HG03159 (cell line): ENCODE measurements around the gene KRTAP6-1.

Source experiments
- ATAC-seq: cut with Tn5 transposase; IDR thresholded peaks from one replicate; pipeline ENCODE4 v1.9.1; 2021; ENCODE audit warnings: mild to moderate bottlenecking, moderate library complexity; ENCODE audit not compliant: unreplicated experiment

KRTAP6-1 gene, protein sequence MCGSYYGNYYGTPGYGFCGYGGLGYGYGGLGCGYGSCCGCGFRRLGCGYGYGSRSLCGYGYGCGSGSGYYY

DNA sequence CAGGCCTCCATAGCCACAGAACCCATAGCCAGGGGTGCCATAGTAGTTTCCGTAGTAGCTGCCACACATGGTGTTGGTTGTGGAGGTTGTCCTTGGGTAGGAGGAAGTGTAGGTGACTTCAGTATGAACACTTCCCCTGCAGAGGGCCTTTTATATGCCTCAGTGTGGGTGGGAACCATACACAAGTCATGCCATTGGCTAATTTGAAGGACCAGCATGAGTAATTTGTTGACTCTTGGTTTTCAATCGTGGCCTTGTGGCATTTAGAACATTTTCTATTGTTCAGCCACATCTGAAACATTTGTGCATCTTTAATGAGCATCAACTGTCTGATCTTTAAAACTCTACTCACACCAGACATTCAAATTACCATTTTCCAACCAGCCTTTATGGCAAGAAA lies at the start of gene KRTAP6-1:
Gene KRTAP6-1 (minus strand): TSS at position 95 of the 400 bp plus-strand sequence. CDS start 26 bp downstream, at position 69.
- ATAC-seq = no peak

DNA sequence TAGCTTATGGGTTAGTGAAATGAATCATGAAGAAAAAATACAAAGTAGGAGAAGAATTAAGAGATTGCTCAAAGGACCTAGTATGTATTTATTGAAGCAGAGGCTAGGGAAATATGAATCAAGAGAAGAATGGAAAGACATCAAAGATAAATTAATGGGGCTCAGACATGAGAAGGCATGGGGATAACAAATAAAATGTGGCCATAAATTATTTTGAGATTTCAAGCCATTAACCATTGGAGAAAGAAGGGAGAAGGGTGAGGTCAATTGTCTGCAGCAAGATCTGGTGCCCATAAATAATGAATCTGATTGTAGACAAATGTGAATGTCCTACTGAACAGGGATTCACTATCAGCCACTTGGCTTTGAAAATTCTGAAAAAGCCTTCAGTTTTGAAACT lies 39.2 kb upstream of the KRTAP6-1 start:
- ATAC-seq = no peak

DNA sequence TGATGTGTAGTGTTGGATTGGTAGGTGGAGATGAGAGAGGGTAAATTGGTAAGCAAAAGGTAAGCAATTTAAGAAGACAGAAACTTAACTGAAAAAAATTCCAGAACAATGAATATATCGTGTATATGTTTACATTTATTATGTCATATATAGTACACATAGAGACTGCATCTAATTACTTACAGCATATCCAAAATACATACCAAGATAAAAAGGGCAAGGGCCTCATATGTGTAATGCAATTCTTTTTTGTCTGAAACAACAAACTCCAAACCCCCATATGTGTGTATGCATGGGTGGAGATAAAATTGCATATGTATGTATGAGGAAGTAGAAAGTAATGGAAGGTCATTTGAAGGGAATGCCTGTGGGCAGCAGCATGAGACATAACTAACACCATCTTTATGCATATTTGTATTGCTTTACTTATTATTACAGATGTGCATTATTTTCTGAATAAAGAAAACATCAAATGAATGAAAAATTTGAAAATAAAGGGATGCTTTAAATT lies 33.2 kb upstream of the KRTAP6-1 start:
- no peak for ATAC-seq

DNA sequence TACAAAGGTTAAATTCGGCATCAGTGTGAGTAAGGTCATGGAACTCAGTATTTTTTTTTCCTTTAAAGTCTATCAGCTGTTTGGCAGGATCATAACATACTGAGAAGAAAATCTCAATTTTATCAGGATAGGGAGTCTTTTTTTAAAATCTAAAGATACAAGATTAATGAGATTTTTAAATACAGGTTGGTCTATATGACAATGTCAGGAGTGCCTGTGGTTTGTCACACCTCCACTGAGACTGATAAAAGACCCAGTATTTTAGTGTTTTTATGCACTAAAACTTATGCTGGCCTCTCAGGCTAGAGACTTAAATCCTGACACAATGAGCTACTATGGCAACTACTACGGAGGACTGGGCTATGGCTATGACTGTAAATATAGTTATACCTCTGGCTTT lies 28.8 kb upstream of the KRTAP6-1 start, which contains the start of gene KRTAP20-3:
Gene KRTAP20-3 (plus strand): TSS at position 301 of the 400 bp plus-strand sequence.
- ATAC-seq = no peak

DNA sequence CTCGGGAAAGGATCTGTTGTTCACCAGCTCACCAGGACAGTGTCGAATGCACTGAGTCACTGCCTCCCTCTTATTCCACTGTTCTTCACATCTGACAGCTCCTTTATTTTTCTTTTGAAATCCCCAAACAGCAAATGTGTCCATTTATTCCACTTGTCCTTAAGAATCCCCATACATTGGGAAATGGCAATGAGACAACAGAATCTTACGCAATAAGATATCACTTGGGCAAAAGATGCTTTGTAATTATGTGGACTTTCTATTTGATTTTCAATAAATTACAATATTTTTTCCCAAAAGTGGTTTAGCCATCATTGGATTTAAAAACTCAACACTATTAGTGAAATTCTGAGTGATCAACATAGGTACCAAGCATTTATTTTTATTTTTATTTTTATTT lies 25.0 kb upstream of the KRTAP6-1 start:
- no peak for ATAC-seq

DNA sequence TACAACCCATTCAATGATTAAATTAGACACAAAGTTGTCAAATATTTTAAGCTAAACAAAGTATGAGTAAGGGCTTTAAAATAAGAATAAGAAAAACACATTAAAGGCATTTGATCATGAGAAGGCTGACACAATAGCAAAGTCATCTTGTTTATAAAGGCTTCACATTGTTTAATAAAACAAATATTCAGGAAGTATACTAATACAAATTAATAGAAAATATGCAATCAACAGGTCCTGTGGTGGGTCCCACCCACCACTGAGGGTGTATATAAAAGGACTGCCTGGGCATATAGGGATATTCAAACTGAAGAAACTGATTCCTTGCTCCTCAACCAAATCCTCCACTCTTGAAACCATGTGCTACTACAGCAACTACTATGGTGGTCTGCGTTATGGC lies 21.2 kb upstream of the KRTAP6-1 start, which contains the start of gene KRTAP20-2:
Gene KRTAP20-2 (plus strand): TSS at position 301 of the 400 bp plus-strand sequence. CDS start 58 bp downstream, at position 359.
- ATAC-seq = no peak

DNA sequence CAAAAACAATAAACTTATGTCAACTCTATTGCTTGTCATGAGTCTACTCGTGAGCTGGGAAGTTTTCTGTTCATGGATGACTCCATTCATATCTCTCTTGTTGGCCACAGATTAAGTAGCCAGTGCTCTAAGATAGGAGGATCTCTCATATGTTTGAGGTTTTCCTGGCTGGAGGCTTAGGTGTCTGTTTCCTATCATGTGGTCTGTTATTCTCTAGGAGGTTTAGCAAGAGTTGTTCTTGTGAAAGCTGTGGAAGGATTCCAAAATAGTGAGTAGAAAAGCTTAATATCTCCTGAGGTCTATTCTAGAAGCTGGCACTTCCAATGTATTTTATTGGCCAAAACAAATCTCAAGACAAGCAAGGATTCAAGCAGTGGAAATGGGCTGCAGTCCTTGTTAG lies 15.5 kb upstream of the KRTAP6-1 start:
- ATAC-seq = no peak

DNA sequence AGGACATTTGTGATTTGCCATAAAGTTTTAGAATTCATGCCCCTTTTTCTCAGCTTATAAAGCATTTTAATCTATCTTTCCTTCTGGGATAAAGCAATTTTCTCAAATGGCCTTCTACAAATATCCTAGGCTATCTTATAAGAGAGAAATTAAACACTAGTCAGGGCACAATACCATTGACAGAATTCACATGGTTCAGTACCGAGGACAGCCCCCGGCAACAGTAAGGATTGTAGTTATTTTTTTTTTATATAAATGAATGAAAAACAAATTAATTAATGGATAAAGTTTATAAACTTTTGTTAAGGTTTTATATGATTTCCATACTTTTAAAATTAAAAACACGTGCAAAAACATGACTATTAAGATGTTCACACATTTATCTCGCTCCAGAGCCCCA lies 14.4 kb upstream of the KRTAP6-1 start:
- no peak for ATAC-seq

DNA sequence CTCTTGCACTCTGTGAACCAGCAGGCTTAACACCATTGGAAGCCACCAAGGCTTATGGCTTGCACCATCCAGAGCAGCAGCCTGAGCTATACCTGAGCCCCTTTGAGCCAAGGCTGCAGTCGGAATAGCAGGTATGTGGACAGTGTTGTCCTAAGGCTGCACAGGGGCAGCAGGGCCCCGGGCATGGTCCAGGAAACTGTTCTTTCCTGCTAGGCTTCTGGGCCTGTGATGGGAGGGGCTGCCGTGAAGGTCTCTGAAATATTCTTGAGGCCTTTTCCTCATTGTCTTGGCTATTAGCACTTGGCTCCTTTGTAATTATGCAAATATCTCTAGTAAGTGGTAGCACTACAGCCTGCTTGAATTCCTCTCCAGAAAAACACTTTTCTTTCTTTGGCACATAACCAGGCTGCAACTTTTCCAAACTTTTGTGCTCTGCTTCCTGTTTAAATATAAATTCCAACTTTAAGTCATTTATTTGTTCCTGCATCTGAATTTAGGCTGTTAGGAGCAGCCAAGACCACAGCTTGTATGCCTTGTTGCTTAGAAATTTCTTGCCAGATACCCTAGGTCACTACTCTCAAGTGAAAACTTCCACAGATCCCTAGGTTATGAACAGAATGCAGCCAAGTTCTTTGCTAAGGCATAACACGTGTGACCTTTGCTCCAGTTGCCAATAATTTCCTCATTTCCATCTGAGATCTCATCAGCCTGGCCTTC lies 11.9 kb upstream of the KRTAP6-1 start:
- no peak for ATAC-seq

DNA sequence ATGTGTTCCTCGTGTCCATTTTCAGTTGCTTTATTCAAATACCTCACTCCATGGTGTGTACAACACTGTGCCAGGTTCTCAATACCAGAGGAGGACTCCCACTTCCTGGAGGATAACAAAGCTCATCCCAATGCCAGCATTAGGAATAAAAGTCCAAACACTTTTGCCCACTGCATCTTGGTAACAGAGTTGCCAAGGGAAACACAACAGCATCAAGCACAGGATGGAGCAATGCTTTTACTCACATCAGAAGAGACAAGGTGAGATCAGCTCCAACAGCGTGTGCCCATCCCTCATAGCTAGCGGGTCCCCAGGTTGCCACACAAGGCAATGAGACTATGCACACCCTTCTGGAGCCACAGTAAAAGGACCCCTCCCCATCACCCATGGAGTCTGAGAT lies 9.6 kb upstream of the KRTAP6-1 start:
- no peak for ATAC-seq

DNA sequence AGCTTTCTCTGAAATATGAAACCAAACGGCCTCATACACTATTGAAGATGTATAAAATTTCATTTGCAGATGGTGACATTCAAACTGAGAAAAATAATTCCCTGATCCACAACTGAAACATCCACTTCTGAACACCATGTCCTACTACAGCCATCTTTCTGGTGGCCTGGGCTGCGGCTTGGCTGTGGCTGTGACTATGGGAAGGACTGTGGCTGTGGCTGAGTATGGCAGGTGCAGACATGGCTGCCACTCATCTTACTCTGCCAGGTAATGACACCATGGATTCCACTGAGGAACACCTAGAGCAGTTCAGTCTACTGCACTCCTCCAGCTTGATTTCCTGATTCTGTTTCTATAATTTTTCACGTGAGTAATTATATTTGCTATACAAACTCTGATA lies 6.8 kb upstream of the KRTAP6-1 start, which contains the start of gene KRTAP20-4:
Gene KRTAP20-4 (plus strand): TSS at position 106 of the 400 bp plus-strand sequence.
- no peak for ATAC-seq

DNA sequence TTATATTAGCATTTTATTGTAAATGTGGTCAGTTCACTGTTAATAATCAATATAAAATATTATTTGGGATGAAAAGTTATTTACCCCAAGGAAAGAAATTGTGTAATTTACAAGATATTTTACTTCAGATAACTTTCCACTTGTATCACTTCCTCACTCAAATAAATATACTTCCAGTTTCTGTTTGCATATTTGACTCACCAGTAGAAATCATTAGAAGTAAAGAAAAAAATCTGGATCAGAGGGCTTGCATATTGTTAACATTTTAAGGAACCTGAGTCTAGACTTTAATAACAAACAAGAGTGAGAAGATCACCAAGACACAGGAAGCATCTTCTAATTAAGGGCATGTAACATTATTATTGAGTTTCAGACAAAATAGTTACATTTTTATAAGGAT lies 6.3 kb upstream of the KRTAP6-1 start:
- ATAC-seq = no peak

DNA sequence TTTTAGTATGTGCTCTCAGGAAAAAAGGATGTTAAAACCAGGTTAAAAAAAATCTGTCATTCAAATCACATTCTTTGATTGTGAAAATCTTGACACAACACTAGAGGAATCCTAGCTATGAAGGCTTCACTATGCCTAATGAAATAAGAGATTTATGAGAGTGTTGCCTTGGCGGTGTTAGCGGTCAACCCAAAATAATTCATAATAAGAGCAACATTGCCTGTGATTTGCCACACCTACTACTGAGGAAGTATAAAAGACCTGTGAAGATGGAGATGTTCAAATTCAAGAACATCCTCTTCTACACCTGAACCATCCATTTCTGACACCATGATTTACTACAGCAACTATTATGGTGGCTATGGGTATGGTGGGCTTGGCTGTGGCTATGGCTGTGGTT lies 2.4 kb upstream of the KRTAP6-1 start, which contains the start of gene KRTAP20-1:
Gene KRTAP20-1 (plus strand): TSS at position 301 of the 400 bp plus-strand sequence. CDS start 30 bp downstream, at position 331.
- no peak for ATAC-seq

DNA sequence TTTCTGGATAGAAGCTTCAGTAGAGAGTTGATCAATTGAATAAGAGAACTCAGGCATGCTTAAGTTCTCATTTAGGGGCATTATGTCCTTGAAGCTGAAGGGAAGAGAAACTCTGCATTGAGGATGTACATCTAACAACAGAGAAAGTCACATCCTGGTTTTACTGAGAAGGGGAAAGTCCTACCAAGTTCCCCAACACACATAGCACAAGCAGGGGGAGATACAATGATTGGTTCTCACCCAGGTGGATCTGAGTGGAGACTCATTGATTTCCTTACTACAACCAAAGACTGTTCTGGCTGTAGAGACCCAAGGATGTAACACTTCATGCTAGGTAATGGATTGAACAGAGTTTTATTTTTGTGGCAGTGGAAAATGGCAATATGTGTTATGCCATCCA lies 1.5 kb upstream of the KRTAP6-1 start:
- no peak for ATAC-seq

DNA sequence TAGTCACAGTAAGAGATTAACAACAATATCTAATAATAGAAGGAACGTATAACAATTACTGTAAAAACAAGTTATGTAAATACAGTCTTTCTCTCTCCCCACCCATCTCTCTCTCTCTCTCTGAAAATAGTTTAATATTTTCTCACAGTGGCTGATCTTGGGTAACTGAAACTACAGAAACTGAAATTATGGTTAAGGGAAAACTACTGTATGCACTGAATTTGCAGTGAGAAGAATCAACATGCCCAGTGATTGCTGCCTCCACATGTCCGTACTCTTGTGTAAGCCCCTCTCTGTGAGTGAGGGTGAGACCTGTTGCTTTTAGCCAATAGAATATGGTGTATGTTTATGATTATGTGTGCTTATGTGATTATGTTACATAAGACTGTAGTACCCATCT lies 1.6 kb downstream of the KRTAP6-1 start:
- no peak for ATAC-seq

DNA sequence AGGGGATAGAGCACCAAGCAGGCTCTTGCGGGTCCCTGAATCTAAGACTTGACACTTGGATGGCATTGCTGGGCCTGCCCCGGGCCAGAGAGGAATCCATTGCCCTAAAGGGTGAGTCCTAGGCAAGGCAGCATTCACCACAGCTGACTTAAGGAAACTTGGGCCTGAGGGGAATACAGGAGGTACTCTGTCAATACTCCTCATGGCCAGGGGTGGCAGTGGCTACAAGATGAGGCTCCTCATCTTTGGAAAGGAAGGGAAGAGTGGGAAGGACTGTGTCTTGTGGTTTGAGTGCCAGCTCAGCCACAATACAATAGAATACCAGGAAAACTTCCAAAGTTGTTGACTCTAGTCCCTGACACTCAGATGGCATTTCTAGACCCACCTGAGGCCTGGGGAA lies 7.8 kb downstream of the KRTAP6-1 start:
- no peak for ATAC-seq

DNA sequence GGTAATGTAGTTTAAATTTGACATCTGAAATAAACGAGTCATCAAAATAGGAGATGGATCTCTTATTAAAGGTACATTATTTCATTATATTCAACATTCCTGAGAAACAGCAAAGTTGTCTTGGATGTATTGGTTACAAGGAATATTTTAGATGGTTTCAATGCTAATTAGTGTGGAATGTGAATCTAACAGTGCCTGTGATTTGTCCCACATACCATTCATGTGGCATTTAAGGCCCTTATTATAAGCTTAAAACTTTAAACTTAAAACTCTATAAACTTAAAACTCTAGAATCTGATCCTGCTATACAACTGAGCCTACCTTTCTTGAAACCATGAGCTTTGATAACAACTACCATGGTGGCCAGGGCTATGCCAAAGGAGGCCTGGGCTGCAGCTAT lies 12.9 kb downstream of the KRTAP6-1 start, which contains the start of gene KRTAP22-1:
Gene KRTAP22-1 (plus strand): TSS at position 301 of the 400 bp plus-strand sequence.
- no peak for ATAC-seq

DNA sequence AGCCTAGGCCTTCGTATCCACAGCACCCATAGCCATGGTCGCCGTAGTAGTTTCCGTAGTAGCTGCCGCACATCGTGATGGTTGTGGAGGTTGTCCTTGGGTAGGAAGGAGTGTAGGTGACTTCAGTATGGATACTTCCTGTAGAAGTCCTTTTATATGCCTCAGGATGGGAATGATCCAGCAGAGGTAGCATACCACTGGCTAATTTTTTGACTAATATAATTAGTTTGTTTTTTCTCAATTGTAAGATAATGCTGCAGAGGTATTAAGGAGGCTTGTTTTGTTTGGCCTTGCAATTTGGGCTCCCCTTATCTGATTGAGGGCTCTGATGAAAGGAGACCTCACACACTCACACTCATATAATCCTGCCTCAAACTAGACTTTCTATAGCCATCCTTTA lies 14.9 kb downstream of the KRTAP6-1 start, which contains the start of gene KRTAP6-2:
Gene KRTAP6-2 (minus strand): TSS at position 101 of the 400 bp plus-strand sequence. CDS start 28 bp downstream, at position 73.
- ATAC-seq = no peak

DNA sequence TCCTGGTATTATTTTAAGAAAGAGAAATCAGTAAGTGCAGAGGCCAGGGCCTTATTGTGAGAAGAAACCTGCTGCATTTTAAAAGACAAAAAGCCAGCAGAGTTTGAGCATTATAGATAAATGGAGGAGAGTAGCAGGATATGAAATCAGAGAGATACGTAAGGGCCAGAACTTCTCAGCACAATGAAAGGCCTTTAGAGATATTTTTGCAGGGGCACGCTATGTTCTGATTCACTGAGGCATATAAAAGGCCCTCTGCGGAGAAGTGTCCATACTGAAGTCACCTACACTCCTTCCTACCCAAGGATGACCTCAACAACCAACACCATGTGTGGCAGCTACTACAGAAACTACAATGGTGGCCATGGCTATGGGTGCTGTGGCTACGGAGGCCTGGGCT lies 21.6 kb downstream of the KRTAP6-1 start, which contains the start of gene KRTAP6-3:
Gene KRTAP6-3 (plus strand): TSS at position 301 of the 400 bp plus-strand sequence. CDS start 6 bp downstream, at position 307.
- no peak for ATAC-seq

DNA sequence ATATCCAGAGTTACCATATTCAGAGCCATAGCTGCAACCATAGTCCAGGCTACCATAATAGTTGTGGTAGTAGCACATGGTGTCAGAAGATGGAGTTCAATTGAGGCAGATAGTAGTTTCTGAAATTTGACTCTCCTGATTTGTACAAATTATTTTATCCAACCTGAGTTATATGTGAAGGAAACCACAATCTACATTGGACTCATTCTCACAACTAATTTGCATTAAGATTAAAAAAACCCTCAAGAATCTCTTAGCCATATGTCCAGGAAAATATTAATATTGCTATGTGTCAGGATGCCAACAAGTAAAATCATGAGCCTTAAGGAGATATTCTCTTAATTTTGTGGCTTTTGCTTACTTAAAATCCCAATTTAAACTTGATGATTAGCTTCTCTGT lies 23.4 kb downstream of the KRTAP6-1 start, which contains the start of gene KRTAP22-2:
Gene KRTAP22-2 (minus strand): TSS at position 101 of the 400 bp plus-strand sequence.
- ATAC-seq = no peak

DNA sequence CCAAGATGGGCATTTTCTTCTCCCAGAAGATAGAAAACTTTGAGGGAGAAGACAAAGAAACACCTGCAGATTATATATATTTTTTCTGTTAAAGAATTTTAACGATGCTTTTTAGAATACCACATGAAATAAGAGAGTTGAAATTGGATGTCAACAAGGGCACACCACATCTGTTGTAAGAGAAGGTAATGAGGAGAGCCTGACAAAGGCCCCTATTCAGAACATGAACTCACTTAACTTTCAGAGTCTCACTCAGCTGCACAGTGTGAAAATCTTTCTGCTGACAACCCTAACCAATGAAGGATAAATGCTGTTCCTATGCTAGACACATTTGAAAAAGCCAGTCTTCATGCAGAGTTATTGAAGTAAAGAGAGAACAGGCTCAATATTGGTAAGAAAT lies 30.9 kb downstream of the KRTAP6-1 start:
- no peak for ATAC-seq

DNA sequence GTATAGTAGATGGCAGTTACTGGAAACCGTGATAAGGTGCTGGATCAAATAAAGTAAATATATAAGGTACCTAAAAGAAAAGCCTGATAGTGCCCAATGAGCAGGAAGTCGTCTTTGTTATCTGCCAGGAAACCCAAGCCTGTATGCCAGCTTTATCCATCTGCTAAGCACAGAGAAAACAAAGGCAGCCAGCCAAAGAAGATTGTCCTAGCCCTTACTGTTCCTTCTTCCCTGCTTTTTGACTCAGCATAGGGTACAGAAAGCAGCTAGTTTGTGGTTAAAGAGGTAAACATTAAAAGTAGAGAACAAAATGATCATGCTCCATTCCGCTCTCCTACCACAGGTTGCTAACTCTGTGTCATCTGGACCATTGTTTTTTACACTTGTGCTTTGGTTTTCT lies 33.6 kb downstream of the KRTAP6-1 start:
- no peak for ATAC-seq
